ENCODE measurements around the gene VTI1A.

DNA sequence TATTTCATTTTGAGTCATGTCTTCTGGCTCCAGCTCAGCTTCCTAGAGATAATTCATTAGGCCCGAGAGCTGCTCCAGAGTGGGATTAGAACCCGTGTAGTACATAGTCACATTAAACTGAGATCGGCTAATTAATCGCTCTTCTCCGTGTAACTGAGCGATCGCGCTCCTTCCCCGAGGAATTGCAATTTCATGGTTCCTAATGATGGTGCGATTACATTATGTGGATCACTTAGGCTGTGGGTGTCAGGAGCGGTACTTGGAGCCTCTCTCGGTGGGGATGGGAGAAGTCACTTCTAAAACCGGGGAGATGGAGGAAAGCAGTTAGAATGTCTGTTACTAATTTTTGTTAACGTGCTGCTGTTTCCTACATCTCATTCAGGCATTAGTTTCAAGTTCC, 380.1 kb downstream of the VTI1A start:
- TF ChIP-seq, protein P1, sequence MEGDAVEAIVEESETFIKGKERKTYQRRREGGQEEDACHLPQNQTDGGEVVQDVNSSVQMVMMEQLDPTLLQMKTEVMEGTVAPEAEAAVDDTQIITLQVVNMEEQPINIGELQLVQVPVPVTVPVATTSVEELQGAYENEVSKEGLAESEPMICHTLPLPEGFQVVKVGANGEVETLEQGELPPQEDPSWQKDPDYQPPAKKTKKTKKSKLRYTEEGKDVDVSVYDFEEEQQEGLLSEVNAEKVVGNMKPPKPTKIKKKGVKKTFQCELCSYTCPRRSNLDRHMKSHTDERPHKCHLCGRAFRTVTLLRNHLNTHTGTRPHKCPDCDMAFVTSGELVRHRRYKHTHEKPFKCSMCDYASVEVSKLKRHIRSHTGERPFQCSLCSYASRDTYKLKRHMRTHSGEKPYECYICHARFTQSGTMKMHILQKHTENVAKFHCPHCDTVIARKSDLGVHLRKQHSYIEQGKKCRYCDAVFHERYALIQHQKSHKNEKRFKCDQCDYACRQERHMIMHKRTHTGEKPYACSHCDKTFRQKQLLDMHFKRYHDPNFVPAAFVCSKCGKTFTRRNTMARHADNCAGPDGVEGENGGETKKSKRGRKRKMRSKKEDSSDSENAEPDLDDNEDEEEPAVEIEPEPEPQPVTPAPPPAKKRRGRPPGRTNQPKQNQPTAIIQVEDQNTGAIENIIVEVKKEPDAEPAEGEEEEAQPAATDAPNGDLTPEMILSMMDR (conservative IDR thresholded peaks at IDR 0.05; ENCODE audit: low read length) = no peak
- TF ChIP-seq EZH2phosphoT487 (IDR thresholded peaks at IDR 0.05; ENCODE audit: borderline replicate concordance) = no peak

Data from Loucy (cell line).